ENCODE data around the gene DGKG. TPM values are rescaled to one million over a fixed set of nuclear protein-coding genes. Genes with fewer than 3 reads are reported as not detected.

Gene DGKG
- total and polyA plus RNA-seq, 4 donors = 2.1 to 13.7 (median 8.0) TPM

- Histone ChIP-seq H3K4me3 (no peak overlapping the region), H3K9me3 (ENCODE audit: control insufficient read depth in 4 of 4, insufficient read depth in 3 of 4, low read length in 3 of 4) (peaks cover 0 to 2% (median 0%) of the 10 kb centered on the region in 4 donors), H3K27ac (ENCODE audit: low read depth in 1 of 2, low read length in 1 of 2) (no peak overlapping the region), H3K36me3 (ENCODE audit: control insufficient read depth in 4 of 4, insufficient read depth in 4 of 4, low read length in 4 of 4) (no peaks in the 10 kb centered on the region), H3K9ac (ENCODE audit: insufficient read depth in 1 of 2, low read length in 2 of 2) (no peak overlapping the region), H3K27me3 (ENCODE audit: control insufficient read depth in 3 of 3, insufficient read depth in 3 of 3, low read length in 2 of 3) (no peaks in the 10 kb centered on the region), H3K4me1 (ENCODE audit: control insufficient read depth in 5 of 5, insufficient read depth in 5 of 5, low read length in 5 of 5) (peaks cover 0 to 7% (median 3%) of the 10 kb centered on the region in 5 donors)
- WGBS, 2 donors = 92 to 96% methylated on average over 7 of the region's 7 CpGs
- no peak for ATAC-seq (ENCODE audit: insufficient read depth, low FRiP score)
- no peak for DNase-seq
- no peak for TF ChIP-seq CTCF (IDR thresholded peaks at IDR 0.05; ENCODE audit: control extremely low read depth, extremely low read depth)
Measured at GRCh38 chr3:186164696-186165095, 197.3 kb downstream of the DGKG start.

GRCh38 chr3:186162221-186162620, 199.8 kb downstream of the DGKG start:
- H3K27me3 ChIP-seq (ENCODE audit: control insufficient read depth in 3 of 3, insufficient read depth in 3 of 3, low read length in 2 of 3) = no peaks in the 10 kb centered on the region
- no peak overlapping the region for H3K9ac ChIP-seq (ENCODE audit: insufficient read depth in 1 of 2, low read length in 2 of 2)
- no peak overlapping the region for H3K27ac ChIP-seq (ENCODE audit: low read depth in 1 of 2, low read length in 1 of 2)
- WGBS, 2 donors = 68 to 78% methylated on average over 6 of the region's 6 CpGs
- ATAC-seq (ENCODE audit: insufficient read depth, low FRiP score) (peak; percentile 62), DNase-seq (no peak)
- no peak overlapping the region for H3K4me3 ChIP-seq
- H3K4me1 ChIP-seq (ENCODE audit: control insufficient read depth in 5 of 5, insufficient read depth in 5 of 5, low read length in 5 of 5) = peaks cover 0 to 7% (median 3%) of the 10 kb centered on the region in 5 donors
- peaks cover 0 to 2% (median 0%) of the 10 kb centered on the region in 4 donors for H3K9me3 ChIP-seq (ENCODE audit: control insufficient read depth in 4 of 4, insufficient read depth in 3 of 4, low read length in 3 of 4)
- no peak for TF ChIP-seq CTCF (IDR thresholded peaks at IDR 0.05; ENCODE audit: control extremely low read depth, extremely low read depth)
- H3K36me3 ChIP-seq (ENCODE audit: control insufficient read depth in 4 of 4, insufficient read depth in 4 of 4, low read length in 4 of 4) = no peaks in the 10 kb centered on the region

- Histone ChIP-seq H3K4me3 (no peak overlapping the region), H3K36me3 (ENCODE audit: control insufficient read depth in 4 of 4, insufficient read depth in 4 of 4, low read length in 4 of 4) (no peaks in the 10 kb centered on the region), H3K27ac (ENCODE audit: low read depth in 1 of 2, low read length in 1 of 2) (no peak overlapping the region), H3K9ac (ENCODE audit: insufficient read depth in 1 of 2, low read length in 2 of 2) (no peak overlapping the region), H3K9me3 (ENCODE audit: control insufficient read depth in 4 of 4, insufficient read depth in 3 of 4, low read length in 3 of 4) (peaks cover 0 to 2% (median 0%) of the 10 kb centered on the region in 4 donors), H3K4me1 (ENCODE audit: control insufficient read depth in 5 of 5, insufficient read depth in 5 of 5, low read length in 5 of 5) (no peaks in the 10 kb centered on the region), H3K27me3 (ENCODE audit: control insufficient read depth in 3 of 3, insufficient read depth in 3 of 3, low read length in 2 of 3) (no peaks in the 10 kb centered on the region)
- DNase-seq (no peak), ATAC-seq (ENCODE audit: insufficient read depth, low FRiP score) (no peak)
- 79 to 82% methylated on average over 12 of the region's 12 CpGs for WGBS, 2 donors
- no peak for TF ChIP-seq CTCF (IDR thresholded peaks at IDR 0.05; ENCODE audit: control extremely low read depth, extremely low read depth)
Measured at GRCh38 chr3:186160691-186161243, 201.3 kb downstream of the DGKG start.

- Histone ChIP-seq H3K27me3 (ENCODE audit: control insufficient read depth in 3 of 3, insufficient read depth in 3 of 3, low read length in 2 of 3) (no peaks in the 10 kb centered on the region), H3K36me3 (ENCODE audit: control insufficient read depth in 4 of 4, insufficient read depth in 4 of 4, low read length in 4 of 4) (no peaks in the 10 kb centered on the region), H3K27ac (ENCODE audit: low read depth in 1 of 2, low read length in 1 of 2) (no peak overlapping the region), H3K9ac (ENCODE audit: insufficient read depth in 1 of 2, low read length in 2 of 2) (no peak overlapping the region), H3K4me3 (no peak overlapping the region), H3K4me1 (ENCODE audit: control insufficient read depth in 5 of 5, insufficient read depth in 5 of 5, low read length in 5 of 5) (peaks cover 0 to 3% (median 0%) of the 10 kb centered on the region in 5 donors), H3K9me3 (ENCODE audit: control insufficient read depth in 4 of 4, insufficient read depth in 3 of 4, low read length in 3 of 4) (no peaks in the 10 kb centered on the region)
- no peak for ATAC-seq (ENCODE audit: insufficient read depth, low FRiP score)
- WGBS, 2 donors = 92 to 95% methylated on average over 2 of the region's 2 CpGs
- no peak for DNase-seq
- no peak for TF ChIP-seq CTCF (IDR thresholded peaks at IDR 0.05; ENCODE audit: control extremely low read depth, extremely low read depth)
Measured at GRCh38 chr3:186154641-186155040, 207.4 kb downstream of the DGKG start.
